AG04449 (cell line): ENCODE measurements around the gene SLC25A53.
"Not testable (repeated sequence)": the region's sequence is repeated elsewhere in the genome, so short reads cannot be mapped to it uniquely, and the experiment has no call there.

Experiments
- CTCF ChIA-PET: fragments of 350-600 bp; formaldehyde crosslinking; extraction: SDS; loops from one replicate; lab custom pipeline; 2021; ENCODE audit warnings: antibody characterized with exemption; lab: Yijun Ruan, JAX
- POLR2A ChIA-PET: fragments of 400-600, 350-600 bp; formaldehyde crosslinking; extraction: SDS; loops from one replicate; lab custom pipeline; 2020; ENCODE audit warnings: antibody characterized with exemption, inconsistent platforms; lab: Yijun Ruan, JAX
- DNase-seq: peaks from one replicate; pipeline ENCODE4 v3.0.0-alpha.2; 2010; ENCODE audit warnings: low read depth, low spot score
- H3K4me3 ChIP-seq: 2 replicates; pipeline ENCODE4 v1.5.1; 2011; ENCODE audit warnings: low read depth, mild to moderate bottlenecking, control low read depth, low read length
- TF ChIP-seq, protein P1 (sequence below): IDR thresholded peaks from one replicate; pipeline ENCODE4 v1.5.1; 2011; ENCODE audit warnings: mild to moderate bottlenecking, moderate library complexity, low read length, control low read depth, inconsistent platforms; ENCODE audit not compliant: insufficient read depth; ENCODE audit errors: missing control alignments

Gene SLC25A53

DNA sequence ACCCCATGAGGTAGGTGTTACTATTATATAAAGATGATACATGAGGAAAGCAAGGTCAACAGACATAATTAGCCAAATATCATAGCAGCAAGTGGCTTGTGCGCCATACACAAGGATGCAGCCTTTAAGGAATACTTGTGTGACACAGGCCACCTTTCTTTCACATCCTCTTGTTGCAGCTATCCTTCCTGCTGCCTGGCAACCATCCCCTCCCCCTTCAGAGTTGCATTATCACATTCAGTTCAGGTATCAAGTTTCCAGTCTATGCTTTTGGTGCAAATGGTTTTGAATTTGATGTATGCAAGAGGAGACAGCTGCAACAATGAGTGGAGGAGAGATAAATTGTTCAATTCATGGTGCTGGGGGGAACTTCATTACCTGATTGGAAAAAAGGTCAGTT is 38.0 kb downstream of the SLC25A53 start:
- ChIA-PET POLR2A (no interaction called here), CTCF (no interaction called here)
- DNase-seq: no peak
- TF ChIP-seq, protein P1, sequence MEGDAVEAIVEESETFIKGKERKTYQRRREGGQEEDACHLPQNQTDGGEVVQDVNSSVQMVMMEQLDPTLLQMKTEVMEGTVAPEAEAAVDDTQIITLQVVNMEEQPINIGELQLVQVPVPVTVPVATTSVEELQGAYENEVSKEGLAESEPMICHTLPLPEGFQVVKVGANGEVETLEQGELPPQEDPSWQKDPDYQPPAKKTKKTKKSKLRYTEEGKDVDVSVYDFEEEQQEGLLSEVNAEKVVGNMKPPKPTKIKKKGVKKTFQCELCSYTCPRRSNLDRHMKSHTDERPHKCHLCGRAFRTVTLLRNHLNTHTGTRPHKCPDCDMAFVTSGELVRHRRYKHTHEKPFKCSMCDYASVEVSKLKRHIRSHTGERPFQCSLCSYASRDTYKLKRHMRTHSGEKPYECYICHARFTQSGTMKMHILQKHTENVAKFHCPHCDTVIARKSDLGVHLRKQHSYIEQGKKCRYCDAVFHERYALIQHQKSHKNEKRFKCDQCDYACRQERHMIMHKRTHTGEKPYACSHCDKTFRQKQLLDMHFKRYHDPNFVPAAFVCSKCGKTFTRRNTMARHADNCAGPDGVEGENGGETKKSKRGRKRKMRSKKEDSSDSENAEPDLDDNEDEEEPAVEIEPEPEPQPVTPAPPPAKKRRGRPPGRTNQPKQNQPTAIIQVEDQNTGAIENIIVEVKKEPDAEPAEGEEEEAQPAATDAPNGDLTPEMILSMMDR: no peak
- H3K4me3 ChIP-seq: no peak overlapping the region

DNA sequence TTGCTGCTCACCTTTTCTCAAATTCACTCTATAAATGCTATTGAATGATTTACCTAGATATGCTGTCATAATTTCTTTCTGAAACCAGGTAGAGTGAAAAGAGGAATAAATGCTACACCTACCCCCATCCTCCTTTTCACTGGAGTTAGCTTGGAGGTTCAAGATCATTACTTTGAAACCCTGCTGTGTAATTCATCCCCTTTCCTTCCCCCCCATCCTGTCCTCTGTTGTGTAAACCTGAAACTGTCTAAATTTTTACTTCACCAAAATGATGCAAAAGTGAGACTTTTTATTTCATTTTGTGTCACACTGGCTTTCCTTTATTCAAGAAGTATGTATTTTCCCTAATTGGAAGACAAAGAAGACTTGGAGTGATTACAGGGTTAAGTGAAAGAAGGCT is 39.0 kb downstream of the SLC25A53 start:
- no peak overlapping the region for H3K4me3 ChIP-seq
- no peak for DNase-seq
- ChIA-PET POLR2A (no interaction called here), CTCF (no interaction called here)
- TF ChIP-seq, protein P1: no peak

DNA sequence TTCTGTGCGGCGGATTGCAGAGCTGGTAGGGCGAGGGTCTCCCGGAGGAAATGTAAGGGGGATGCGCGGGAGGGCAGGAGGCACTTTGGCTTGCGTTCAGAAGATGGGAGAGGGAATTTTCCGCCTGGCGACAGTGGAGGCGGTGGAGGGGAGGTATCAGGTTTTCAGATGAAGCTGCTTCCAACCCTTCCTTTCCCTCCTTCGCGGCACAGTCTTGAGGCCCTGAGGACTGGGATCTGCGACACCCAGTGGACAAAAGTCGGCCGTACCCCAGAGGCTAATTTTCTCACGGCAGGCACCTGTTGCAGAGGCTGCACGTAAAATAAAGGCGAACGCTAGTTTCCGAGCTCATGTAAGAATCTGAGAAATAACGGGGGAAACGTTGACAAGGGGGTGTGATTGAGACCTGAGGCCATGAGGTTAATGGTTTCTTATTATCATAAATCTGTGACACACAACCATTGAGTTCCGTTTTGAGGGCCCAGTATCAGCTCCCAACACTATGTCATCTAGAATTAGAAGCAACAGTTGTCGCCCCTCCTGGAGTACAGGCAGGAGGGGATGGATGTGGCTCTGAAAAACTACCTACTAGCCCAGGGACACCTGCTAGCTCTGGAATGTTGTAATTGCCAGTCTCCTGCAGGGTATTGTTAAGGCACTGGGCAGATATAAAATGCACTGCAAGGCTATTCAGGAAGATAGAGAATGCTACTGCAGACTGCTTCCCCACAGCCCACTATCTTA is 43.4 kb downstream of the SLC25A53 start:
- ChIA-PET CTCF (interaction anchor here (1.0 to 2.9 kb wide), 8 partner anchors 12 to 422 kb away, joined by 3 to 21 read pairs (median 4); no protein-coding TSS in a partner anchor), POLR2A (interaction anchor here (1.7 kb wide), 1 partner anchor 268 kb away, joined by 6 read pairs; no protein-coding TSS in a partner anchor)
- H3K4me3 ChIP-seq: peak overlapping the region; percentile 67
- TF ChIP-seq, protein P1: peak; percentile 56
- DNase-seq: no peak

DNA sequence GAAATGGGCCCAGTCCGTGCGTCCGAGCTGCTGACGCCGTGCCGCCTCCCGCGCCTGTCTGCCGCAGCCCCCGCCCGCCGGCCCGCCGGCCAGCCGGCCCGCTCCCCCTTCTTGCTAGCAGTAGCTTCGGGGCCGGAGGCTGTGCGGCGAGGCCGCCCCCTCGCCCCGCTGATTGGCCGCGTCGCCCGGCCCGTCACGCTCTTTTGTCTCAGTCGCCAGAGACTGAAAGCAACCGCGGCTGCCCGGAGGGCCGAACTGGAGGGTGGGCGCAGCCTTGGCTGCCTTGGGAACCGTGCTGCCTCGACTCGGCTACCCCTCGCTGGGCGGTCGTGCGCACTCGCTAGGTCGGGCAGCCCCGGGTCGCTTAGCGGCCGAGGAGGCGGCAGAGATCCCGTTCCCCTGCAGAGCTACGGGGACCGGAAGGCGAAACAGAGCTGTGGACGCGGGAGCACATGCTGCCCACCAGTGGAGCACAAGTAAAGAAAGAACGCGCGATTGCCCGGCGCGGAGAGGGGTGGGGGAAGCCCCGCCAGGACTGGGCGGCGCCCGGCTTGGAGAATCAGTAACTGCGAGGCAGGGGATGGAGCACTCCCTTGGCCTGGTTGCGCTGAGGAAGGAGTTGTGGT is 44.4 kb downstream of the SLC25A53 start, which contains the start of gene ZCCHC18:
Gene ZCCHC18, plus strand, starts transcription at position 198 of the 626 bp plus-strand sequence. CDS start 1,589 bp downstream, outside the sequence.
- CTCF ChIA-PET: interaction anchor here (1.2 to 2.9 kb wide), 7 partner anchors 13 to 421 kb away, joined by 3 to 21 read pairs (median 5); no protein-coding TSS in a partner anchor

DNA sequence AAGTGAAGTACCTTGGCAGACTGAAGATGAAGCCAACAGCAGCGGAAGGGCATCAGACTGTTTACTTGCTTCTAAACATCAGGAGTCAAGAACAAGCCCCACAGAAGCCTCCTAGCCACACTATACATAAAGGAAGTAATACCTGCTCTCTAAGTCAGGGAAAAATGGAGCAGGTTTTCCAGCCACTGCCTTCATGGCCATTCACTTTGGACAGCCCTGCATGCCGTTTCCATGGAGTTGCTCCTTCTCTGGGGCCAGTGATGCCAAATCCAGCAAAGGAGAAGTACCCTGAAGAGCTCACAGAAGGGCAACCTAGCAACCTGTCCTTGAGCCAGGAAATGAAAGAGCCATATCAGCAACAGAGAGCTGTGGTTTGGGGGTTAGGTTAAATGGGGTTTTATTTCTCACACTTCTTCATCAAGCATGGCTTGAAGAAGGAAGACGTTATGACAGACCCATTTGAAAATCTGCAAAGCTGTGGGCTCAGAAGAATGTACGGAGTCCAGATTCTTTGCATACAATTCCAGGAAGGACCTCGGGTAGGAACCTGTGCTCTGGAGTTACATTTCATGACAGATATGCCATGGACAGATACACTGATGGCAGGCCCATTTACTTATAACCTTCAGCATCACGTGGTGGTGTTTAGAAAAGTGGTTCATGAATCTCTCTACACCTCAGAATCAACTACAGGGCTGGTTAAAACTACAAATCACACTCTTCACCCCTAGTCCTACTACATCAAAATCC is 46.1 kb downstream of the SLC25A53 start:
- DNase-seq, H3K4me3 ChIP-seq, POLR2A ChIA-PET: not testable (repeated sequence)
- CTCF ChIA-PET: interaction anchor here (1.2 kb wide), 1 partner anchor 25 kb away, joined by 3 read pairs; no protein-coding TSS in a partner anchor

More for the DNA sequence above, 44.4 kb downstream of the SLC25A53 start, which contains the start of gene ZCCHC18:
- POLR2A ChIA-PET: interaction anchor here (0.7 to 1.7 kb wide), 2 partner anchors 24 to 267 kb away, joined by 5 to 6 read pairs; no protein-coding TSS in a partner anchor
- H3K4me3 ChIP-seq: peak within 1 kb of the TSS; percentile 67
- DNase-seq: no peak
- TF ChIP-seq, protein P1: no peak

DNA sequence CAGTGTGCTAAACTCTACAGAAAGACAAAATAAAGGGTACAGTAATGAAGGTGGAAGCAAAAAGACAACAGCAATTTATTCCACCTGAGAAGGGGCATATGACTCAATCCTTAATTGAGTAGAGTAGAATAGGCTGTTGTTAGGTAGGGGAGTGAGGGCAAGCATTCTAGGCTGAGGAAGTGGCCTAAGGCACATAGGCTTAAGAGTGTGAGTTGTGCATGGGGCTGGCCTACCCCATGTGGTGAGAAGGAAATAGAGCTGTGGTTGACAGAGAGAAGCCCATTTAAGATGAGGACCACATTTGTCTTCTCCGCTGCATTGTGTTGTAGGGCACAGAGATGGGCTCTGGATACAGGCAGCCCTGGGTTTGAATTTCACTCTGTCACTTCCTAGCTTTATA is 47.9 kb downstream of the SLC25A53 start:
- no peak overlapping the region for H3K4me3 ChIP-seq
- no peak for DNase-seq
- POLR2A ChIA-PET: no interaction called here
- CTCF ChIA-PET: no interaction called here
- TF ChIP-seq, protein P1: no peak
